Endothelial cell of umbilical vein (primary cell): ENCODE data around the gene SBK3.

Experiments used
- CTCF ChIP-seq, 2 donors: IDR thresholded peaks; 1 replicate in 1 of 2; 2 replicates in 1 of 2; pipeline ENCODE4 v1.5.1; 2011; ENCODE audit warnings: low read length in 2 of 2, mild to moderate bottlenecking in 2 of 2, moderate library complexity in 2 of 2, control low read depth in 1 of 2, inconsistent platforms in 1 of 2, low read depth in 1 of 2; ENCODE audit not compliant: insufficient read depth in 1 of 2; ENCODE audit errors: extremely low read depth in 1 of 2
- EZH2 ChIP-seq: IDR thresholded peaks from 2 replicates; pipeline ENCODE4 v1.6.1; 2012; ENCODE audit warnings: borderline replicate concordance, low read depth, mild to moderate bottlenecking, moderate library complexity, low read length, inconsistent platforms; ENCODE audit not compliant: severe bottlenecking
- FOS ChIP-seq: IDR thresholded peaks from 2 replicates; pipeline ENCODE4 v1.6.1; 2011; ENCODE audit warnings: mild to moderate bottlenecking, low read length, moderate library complexity, borderline replicate concordance; ENCODE audit not compliant: insufficient read depth
- GATA2 ChIP-seq: IDR thresholded peaks from 2 replicates; pipeline ENCODE4 v1.7.0; 2011; ENCODE audit warnings: low read depth, mild to moderate bottlenecking, moderate library complexity, mixed read lengths, low read length; ENCODE audit not compliant: insufficient read length, insufficient read depth
- JUN ChIP-seq: IDR thresholded peaks from 2 replicates; pipeline ENCODE4 v1.6.1; 2011; ENCODE audit warnings: borderline replicate concordance, low read depth; ENCODE audit not compliant: insufficient read length, insufficient read depth
- MAX ChIP-seq: IDR thresholded peaks from 2 replicates; pipeline ENCODE4 v1.6.1; 2011; ENCODE audit not compliant: insufficient read depth, insufficient read length
- MYC ChIP-seq: IDR thresholded peaks from one replicate; pipeline ENCODE4 v1.6.1; 2011; ENCODE audit warnings: mild to moderate bottlenecking, low read depth, low read length
- POLR2A ChIP-seq: IDR thresholded peaks from 2 replicates; pipeline ENCODE4 v1.6.1; 2012; ENCODE audit warnings: low read depth, mild to moderate bottlenecking, control low read depth, low read length
- POLR2AphosphoS5 ChIP-seq: IDR thresholded peaks from 2 replicates; pipeline ENCODE4 v1.6.1; 2012; ENCODE audit warnings: low read depth, mild to moderate bottlenecking, control low read depth, low read length, moderate library complexity; ENCODE audit not compliant: insufficient read depth

- no peak for TF ChIP-seq CTCF (IDR thresholded peaks at IDR 0.05; ENCODE audit: extremely low read depth in 1 of 2, insufficient read depth in 1 of 2, low read depth in 1 of 2, low read length in 2 of 2)
- no peak for TF ChIP-seq MYC
- peak; percentile 17 for TF ChIP-seq POLR2A
- no peak for TF ChIP-seq POLR2AphosphoS5
- TF ChIP-seq EZH2: no peak
- TF ChIP-seq MAX: no peak
- TF ChIP-seq JUN: no peak
- TF ChIP-seq GATA2: no peak
- TF ChIP-seq FOS: no peak
Observed at GRCh38 chr19:55579766-55580621, 34.7 kb upstream of the SBK3 start.
